Stimulated activated CD8-positive, alpha-beta memory T cell treated with anti-CD3 and anti-CD28 coated beads, Interleukin-4, amount 100 ng/mL, for 1 hour (primary cell): Measurements from ENCODE around the gene CDX1.
"Not testable (repeated sequence)": the region's sequence is repeated elsewhere in the genome, so short reads cannot be mapped to it uniquely, and the experiment has no call there.

Experiments
- DNase-seq, 2 donors: peaks; one replicate each; pipeline ENCODE4 v3.0.0-alpha.2; 2020; ENCODE audit warnings: low read depth in 2 of 2, low spot score in 1 of 2

The CDX1 gene

DNA sequence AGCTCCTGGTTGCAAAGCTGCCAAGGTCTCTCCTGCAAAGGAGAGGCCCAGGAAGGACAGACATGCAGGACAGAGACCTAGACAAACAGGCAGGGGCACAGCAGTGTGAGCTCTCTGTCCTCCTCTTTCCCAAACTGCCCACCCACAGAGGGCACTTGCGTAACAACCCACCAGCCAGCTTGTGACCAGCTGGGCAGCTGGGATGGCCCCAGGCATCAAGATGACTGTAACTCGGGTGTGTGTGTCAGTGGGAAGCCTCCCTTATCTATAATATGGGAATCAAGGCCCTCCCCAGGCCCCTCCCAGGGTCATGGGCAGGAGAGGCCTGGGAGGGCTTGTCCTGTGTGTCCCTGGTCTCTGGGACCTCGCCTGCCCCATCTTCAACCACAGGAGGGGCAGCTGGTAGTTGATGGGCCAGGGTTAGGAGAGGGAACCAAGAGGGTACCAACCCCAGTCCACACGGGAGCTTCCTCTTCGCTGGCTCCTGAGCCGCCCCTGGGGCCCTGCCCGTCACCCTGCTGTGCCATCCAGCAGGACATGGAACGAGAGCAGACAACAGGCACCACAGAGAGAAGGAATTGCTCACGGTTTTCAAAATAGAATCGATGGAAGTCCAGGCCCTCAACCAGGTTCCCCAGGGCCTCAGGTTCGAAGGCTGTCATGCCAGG lies 61.2 kb downstream of the CDX1 start:
- no peak for DNase-seq

DNA sequence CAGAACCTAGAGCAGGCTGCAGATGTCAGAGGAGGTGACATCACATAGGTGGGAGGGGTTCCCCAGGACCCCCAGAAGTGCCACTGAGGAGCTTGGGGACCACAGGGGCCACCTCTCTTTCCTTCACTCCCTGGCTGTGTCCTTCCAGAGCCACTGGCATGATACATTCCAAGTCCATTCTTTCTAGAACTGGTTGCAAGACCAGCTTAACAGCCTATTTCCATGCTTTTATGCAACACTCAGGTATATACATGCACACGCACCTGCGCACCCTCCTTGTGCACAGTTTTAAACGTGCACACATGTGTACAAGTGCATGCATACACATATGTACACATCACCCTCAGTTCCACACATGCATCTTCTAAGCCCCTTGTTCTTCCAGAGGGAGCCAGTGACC lies 63.0 kb downstream of the CDX1 start:
- DNase-seq = no peak

DNA sequence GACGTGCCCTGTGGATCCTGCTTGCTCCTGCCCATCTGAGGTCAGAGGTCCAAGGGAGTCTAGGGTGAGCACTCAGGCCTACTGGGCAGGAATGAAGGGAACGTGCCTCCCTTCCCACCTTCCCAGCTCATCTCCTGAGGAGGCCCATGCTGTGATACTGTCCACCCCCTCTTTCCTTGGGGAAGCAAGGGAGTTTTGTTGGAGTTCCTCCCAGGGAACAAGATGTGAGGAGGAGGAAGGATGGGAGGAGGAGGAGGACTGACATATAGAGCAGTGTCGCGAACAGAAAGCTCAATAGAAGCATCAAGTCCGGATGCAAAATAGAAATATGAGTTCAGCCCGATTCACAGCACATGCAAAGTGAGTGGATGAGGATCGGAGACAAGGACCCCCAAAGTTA lies 64.3 kb downstream of the CDX1 start:
- DNase-seq = no peak

DNA sequence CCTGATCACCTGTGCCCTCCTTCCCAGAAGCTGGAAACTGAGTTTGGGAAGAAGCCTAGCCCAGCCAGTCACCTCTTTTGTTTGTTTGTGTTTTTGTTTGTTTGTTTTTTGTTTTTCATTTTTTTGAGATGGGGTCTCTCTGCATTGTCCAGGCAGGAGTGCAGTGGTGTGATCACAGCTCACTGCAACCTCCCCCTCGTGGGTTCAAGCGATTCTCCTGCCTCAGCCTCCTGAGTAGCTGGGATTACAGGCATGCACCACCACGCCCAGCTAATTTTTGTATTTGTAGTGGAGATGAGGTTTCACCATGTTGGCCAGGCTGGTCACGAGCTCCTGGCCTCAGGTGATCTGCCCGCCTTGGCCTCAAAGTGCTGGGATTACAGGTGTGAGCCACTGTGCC lies 67.1 kb downstream of the CDX1 start:
- DNase-seq = not testable (repeated sequence)
